GM12874 (cell line): Measurements from ENCODE around the gene MSL2.

Experiments used
- TF ChIP-seq, protein P1 (sequence below): IDR thresholded peaks from 2 replicates; pipeline ENCODE4 v1.5.1; 2011; ENCODE audit warnings: low read depth, mild to moderate bottlenecking, control low read depth, low read length, moderate library complexity; ENCODE audit not compliant: insufficient read depth

Gene MSL2

GRCh38 chr3:136162322-136162721 is 33.8 kb downstream of the MSL2 start:
- TF ChIP-seq, protein P1, sequence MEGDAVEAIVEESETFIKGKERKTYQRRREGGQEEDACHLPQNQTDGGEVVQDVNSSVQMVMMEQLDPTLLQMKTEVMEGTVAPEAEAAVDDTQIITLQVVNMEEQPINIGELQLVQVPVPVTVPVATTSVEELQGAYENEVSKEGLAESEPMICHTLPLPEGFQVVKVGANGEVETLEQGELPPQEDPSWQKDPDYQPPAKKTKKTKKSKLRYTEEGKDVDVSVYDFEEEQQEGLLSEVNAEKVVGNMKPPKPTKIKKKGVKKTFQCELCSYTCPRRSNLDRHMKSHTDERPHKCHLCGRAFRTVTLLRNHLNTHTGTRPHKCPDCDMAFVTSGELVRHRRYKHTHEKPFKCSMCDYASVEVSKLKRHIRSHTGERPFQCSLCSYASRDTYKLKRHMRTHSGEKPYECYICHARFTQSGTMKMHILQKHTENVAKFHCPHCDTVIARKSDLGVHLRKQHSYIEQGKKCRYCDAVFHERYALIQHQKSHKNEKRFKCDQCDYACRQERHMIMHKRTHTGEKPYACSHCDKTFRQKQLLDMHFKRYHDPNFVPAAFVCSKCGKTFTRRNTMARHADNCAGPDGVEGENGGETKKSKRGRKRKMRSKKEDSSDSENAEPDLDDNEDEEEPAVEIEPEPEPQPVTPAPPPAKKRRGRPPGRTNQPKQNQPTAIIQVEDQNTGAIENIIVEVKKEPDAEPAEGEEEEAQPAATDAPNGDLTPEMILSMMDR = no peak

GRCh38 chr3:136161516-136161915 is 34.6 kb downstream of the MSL2 start:
- TF ChIP-seq, protein P1 = no peak

DNA sequence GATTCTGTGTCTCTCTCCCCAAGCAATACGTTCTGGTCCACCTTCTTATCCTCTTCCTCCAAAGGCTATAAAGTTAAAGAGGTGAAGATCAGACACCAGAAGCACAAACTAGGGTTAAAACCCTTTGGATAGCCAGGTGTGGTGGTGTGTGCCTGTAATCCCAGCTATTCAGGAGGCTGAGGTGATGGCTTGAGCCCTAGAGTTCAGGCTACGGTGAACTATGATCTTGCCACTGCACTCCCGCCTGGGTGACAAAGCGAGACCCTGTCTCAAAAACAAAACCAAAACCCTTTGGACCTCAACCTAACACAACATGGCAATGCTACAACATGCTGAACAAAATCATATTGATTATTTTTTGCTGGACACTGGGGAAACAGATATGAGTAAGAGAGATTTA is 43.2 kb downstream of the MSL2 start:
- TF ChIP-seq, protein P1 = no peak

DNA sequence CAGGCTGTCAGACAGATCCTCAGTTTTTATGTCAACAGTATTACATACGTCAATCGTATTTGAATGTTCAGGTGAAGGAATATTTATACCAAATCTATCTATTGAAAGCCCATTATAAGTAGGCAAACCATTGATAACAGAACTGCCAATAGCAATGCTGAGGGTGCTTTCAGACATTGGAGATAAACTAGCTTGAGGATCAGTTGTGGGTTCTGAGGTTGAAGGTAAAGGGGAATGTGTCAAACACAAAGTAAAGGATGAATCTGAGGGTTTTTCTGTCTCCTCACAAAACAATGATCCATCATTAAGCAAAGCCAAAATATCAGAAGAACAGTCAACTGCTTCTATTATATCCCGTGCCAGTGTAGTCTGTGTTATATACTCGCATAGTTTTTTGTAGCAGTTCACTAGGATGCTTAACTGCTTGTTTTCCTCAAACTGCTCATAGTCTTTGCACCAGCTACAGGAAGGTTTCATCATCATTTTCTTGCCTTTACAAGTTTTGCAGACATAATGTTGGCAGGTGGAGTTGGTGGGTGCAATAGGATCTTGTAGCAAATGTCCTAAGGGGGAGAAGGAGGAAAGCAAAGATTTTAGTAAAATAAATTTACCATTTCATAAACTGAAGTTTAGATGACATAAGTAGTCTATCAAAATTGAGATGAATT is 43.8 kb downstream of the MSL2 start:
- TF ChIP-seq, protein P1 = no peak

DNA sequence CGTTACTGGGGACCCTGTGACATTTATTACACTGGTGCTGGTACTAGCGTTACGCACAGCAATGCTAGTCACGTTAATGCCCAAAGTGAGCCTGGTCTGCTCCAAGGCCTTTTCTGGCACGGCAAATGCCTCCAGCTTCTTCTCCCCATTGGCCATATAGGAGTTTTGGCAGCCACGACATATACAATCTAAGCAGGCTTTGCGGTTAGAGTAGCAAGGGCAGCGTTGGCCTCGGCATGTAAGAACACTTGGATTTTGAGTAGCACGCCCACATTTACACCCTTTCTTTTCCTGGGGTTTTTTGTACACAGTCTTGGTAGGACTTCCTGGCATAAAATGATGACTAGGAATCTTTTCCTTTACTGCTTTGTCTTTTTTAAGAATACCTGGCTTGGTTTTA is 44.9 kb downstream of the MSL2 start:
- TF ChIP-seq, protein P1 = no peak

DNA sequence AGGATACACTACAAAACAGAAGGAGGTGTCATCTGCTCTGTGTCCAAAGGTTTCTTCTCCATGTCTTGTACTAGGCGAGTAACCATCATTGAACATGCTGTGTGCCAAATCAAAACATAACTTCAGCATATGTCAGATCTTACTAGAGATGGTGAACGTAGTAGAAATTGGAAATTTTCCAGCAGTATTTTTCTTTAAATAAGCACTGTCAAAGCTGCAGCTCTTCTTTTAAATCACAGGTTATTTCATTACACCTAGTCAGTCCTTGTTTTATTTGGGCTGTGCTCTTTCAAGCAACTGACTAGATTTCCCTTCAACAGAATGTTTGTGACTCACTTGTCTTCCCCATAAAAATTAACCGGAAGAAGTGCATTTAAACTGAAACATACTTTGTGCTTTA is 46.5 kb downstream of the MSL2 start:
- TF ChIP-seq, protein P1 = no peak

DNA sequence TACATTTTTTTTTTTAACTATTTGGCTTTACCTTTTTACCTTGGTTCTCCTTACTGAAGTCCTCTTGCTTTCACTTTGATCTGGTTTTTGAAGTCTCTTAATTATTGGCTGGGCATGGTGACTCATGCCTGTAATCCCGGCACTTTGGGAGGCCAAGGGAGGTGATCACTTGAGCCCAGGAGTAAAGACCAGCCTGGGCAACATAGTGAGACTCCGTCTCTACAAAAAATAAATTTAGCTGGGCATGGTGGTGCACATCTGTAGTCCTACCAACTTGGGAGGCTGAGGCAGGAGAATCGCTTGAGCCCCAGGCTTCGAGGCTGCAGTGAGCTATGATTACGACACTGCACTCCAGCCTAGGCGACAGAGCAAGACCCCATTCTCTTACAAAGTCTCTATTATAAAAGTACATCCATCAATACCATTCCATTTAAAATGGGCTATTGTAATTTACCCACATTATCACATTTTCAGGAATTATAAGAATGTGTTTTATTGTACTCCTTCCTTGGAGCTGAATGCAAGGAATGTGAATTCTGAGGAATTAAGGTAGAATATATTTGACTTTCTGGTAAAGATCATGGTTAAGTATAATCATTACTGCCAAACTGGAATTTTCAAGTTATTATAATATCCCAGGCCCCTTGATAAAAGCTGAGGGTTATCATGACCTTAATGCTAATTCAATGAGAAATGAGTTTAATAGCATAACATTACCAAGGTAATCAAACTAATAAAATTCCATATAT is 49.0 kb downstream of the MSL2 start:
- TF ChIP-seq, protein P1 = no peak
